HepG2 (cell line): ENCODE data around the gene F12. TPM values are rescaled to one million over a fixed set of nuclear protein-coding genes. Genes with fewer than 3 reads are reported as not detected.

Experiments
- AKAP8 ChIP-seq: sonication (generic); formaldehyde crosslinking; IDR thresholded peaks from 2 replicates; pipeline ENCODE4 v1.5.1; 2020; ENCODE audit warnings: mild to moderate bottlenecking, missing genetic modification reagents
- AKNA ChIP-seq: sonication (generic); formaldehyde crosslinking; IDR thresholded peaks from 2 replicates; pipeline ENCODE4 v1.4.0; 2020; ENCODE audit warnings: missing genetic modification reagents, borderline replicate concordance
- ATF4 ChIP-seq, 2 experiments: fragments of 450-650 bp in 1 of 2; sonication (generic) in 1 of 2; formaldehyde crosslinking; IDR thresholded peaks; 2 replicates each; pipeline versions ENCODE4 v1.5.0 to v1.8.0; 2020 to 2022; ENCODE audit warnings: mild to moderate bottlenecking in 1 of 2, missing genetic modification reagents in 1 of 2
- CREB1 ChIP-seq, 2 experiments: fragments of 450-650 bp in 1 of 2; IDR thresholded peaks; 2 replicates each; pipeline ENCODE4 v1.6.1; 2016 to 2017; ENCODE audit warnings: control low read depth in 1 of 2, mild to moderate bottlenecking in 1 of 2, missing compliant biosample characterization in 1 of 2, missing genetic modification characterization in 1 of 2
- DBP ChIP-seq: sonication (generic); formaldehyde crosslinking; IDR thresholded peaks from 2 replicates; pipeline ENCODE4 v1.4.0; 2020; ENCODE audit warnings: missing genetic modification reagents; ENCODE audit errors: not compliant biosample characterization
- GMEB2 ChIP-seq: IDR thresholded peaks from 2 replicates; pipeline ENCODE4 v1.6.1; 2016; ENCODE audit warnings: missing biosample characterization, missing genetic modification reagents, low read depth
- HNF4G ChIP-seq, 2 experiments: sonication (generic) in 1 of 2; formaldehyde crosslinking in 1 of 2; IDR thresholded peaks; 2 replicates each; pipeline versions ENCODE4 v1.4.0 to v1.6.1; 2011 to 2020; ENCODE audit warnings: borderline replicate concordance in 2 of 2, low read depth in 2 of 2, mild to moderate bottlenecking in 2 of 2, low read length in 1 of 2, missing genetic modification reagents in 1 of 2, moderate library complexity in 1 of 2
- ISL2 ChIP-seq: sonication (generic); formaldehyde crosslinking; IDR thresholded peaks from 2 replicates; pipeline ENCODE4 v1.5.0; 2020; ENCODE audit warnings: missing genetic modification reagents
- ISX ChIP-seq: sonication (generic); formaldehyde crosslinking; conservative IDR thresholded peaks from 2 replicates; pipeline ENCODE4 v1.5.0; 2020; ENCODE audit warnings: missing genetic modification reagents
- KLF11 ChIP-seq: IDR thresholded peaks from 2 replicates; pipeline ENCODE4 v1.6.1; 2016; ENCODE audit warnings: missing compliant biosample characterization
- KMT2A ChIP-seq: sonication (generic); formaldehyde crosslinking; IDR thresholded peaks from 2 replicates; pipeline ENCODE4 v1.4.0; 2020; ENCODE audit warnings: missing genetic modification reagents
- NR3C1 ChIP-seq: sonication (generic); formaldehyde crosslinking; IDR thresholded peaks from 2 replicates; pipeline ENCODE4 v1.4.0; 2020; ENCODE audit warnings: missing genetic modification reagents
- RFX5 ChIP-seq: IDR thresholded peaks from 2 replicates; pipeline ENCODE4 v1.6.1; 2011; ENCODE audit warnings: low read depth, low read length, improper control_type of control experiment
- RXRB ChIP-seq: IDR thresholded peaks from 2 replicates; pipeline ENCODE4 v1.6.1; 2016; ENCODE audit warnings: borderline replicate concordance, missing genetic modification reagents, missing compliant biosample characterization
- SIX4 ChIP-seq: sonication (generic); formaldehyde crosslinking; IDR thresholded peaks from 2 replicates; pipeline ENCODE4 v1.4.0; 2020; ENCODE audit warnings: missing genetic modification reagents
- THRA ChIP-seq: sonication (generic); formaldehyde crosslinking; IDR thresholded peaks from 2 replicates; pipeline ENCODE4 v1.4.0; 2020; ENCODE audit warnings: missing genetic modification reagents, borderline replicate concordance
- ZBTB21 ChIP-seq: sonication (generic); formaldehyde crosslinking; IDR thresholded peaks from 2 replicates; pipeline ENCODE4 v1.4.0; 2020; ENCODE audit warnings: missing genetic modification reagents
- ZNF12 ChIP-seq: sonication (generic); formaldehyde crosslinking; IDR thresholded peaks from 2 replicates; pipeline ENCODE4 v1.5.0; 2020; ENCODE audit warnings: missing genetic modification reagents
- ZNF24 ChIP-seq: fragments of 450-650 bp; IDR thresholded peaks from 2 replicates; pipeline ENCODE4 v1.6.1; 2017; ENCODE audit warnings: antibody characterized with exemption, mild to moderate bottlenecking
- ZNF891 ChIP-seq: sonication (generic); formaldehyde crosslinking; IDR thresholded peaks from 2 replicates; pipeline ENCODE4 v1.5.0; 2020; ENCODE audit warnings: mild to moderate bottlenecking, missing genetic modification reagents
- polyA plus RNA-seq, 8 experiments: library from polyadenylated mRNA; depleted of rRNA in 3 of 8; stranded (reverse) in 7 of 8; unstranded in 1 of 8; fragments of >200 nt; fragmentation: Illumina TruSeq in 4 of 8; extraction: Trizol in 4 of 8; gene quantifications; 2 replicates each; pipeline versions ENCODE4 v1.2.1 to v1.2.3, GENCODE V29; 2011 to 2016; ENCODE audit warnings: low read depth in 4 of 8, missing spikeins in 1 of 8, mixed read lengths in 1 of 8; ENCODE audit not compliant: insufficient read depth in 1 of 8
- total RNA-seq, 5 experiments: library from RNA; depleted of rRNA; stranded (reverse); fragments of >200 nt; fragmentation: Illumina TruSeq; extraction: Trizol; gene quantifications; 2 replicates each; pipeline ENCODE4 v1.2.3, GENCODE V29; 2016; ENCODE audit warnings: low read depth in 1 of 5

The F12 gene
- total and polyA plus RNA-seq, 2 of the 13 experiments (the other 11 are each of a cell fraction or from before 2014, with no cell fraction given), result 2.5 to 3.0 TPM

- TF ChIP-seq AKNA (CRISPR knock-in tag) (no peak), DBP (CRISPR knock-in tag) (no peak), ATF4 (CRISPR knock-in tag; IDR thresholded peaks at IDR 0.05) (0 out of 4 replicates have a peak, but pooled peaks of 1 of the 2 experiments have one; percentile 3), RFX5 (no peak), ZNF12 (no peak), ZNF24 (no peak), KLF11 (CRISPR knock-in tag) (no peak), NR3C1 (CRISPR knock-in tag) (no peak), KMT2A (CRISPR knock-in tag) (0 out of 2 replicates have a peak, but pooled peaks have one; percentile 23), ISL2 (CRISPR knock-in tag) (0 out of 2 replicates have a peak, but pooled peaks have one; percentile 28), ISX (CRISPR knock-in tag) (no peak), SIX4 (no peak), CREB1 (IDR thresholded peaks at IDR 0.05) (no peak), CREB1 (CRISPR knock-in tag; IDR thresholded peaks at IDR 0.05) (no peak), ZBTB21 (CRISPR knock-in tag) (peak; percentile 43; the same call in 1 of the 2 replicates), AKAP8 (CRISPR knock-in tag) (peak; percentile 64; the same call in 1 of the 2 replicates), RXRB (CRISPR knock-in tag) (peak; percentile 67), ZNF891 (CRISPR knock-in tag) (0 out of 2 replicates have a peak, but pooled peaks have one; percentile 32), GMEB2 (CRISPR knock-in tag) (no peak), THRA (CRISPR knock-in tag) (peak; percentile 37; the same call in 1 of the 2 replicates), HNF4G (IDR thresholded peaks at IDR 0.05; ENCODE audit: borderline replicate concordance, low read depth, low read length) (no peak), HNF4G (CRISPR knock-in tag; IDR thresholded peaks at IDR 0.05; ENCODE audit: borderline replicate concordance, low read depth) (no peak)
Measured at GRCh38 chr5:177447611-177448243, 38.4 kb upstream of the F12 start (continued).
